OCI-LY3 (cell line): ENCODE data around the gene RPS4Y1.

ENCODE experiments used
- EZH2phosphoT487 ChIP-seq: fragments of 200-600 bp; shearing (Covaris generic); IDR thresholded peaks from 2 replicates; pipeline ENCODE4 v1.6.1; 2018; ENCODE audit warnings: antibody characterized with exemption, mixed run types, low read depth
- TF ChIP-seq, protein P1 (sequence below): fragments of 200-600, 300-600 bp; sonication (generic); IDR thresholded peaks from 2 replicates; pipeline ENCODE4 v1.5.1; 2014; ENCODE audit warnings: antibody characterized with exemption, low read length, low read depth

- TF ChIP-seq, protein P1, sequence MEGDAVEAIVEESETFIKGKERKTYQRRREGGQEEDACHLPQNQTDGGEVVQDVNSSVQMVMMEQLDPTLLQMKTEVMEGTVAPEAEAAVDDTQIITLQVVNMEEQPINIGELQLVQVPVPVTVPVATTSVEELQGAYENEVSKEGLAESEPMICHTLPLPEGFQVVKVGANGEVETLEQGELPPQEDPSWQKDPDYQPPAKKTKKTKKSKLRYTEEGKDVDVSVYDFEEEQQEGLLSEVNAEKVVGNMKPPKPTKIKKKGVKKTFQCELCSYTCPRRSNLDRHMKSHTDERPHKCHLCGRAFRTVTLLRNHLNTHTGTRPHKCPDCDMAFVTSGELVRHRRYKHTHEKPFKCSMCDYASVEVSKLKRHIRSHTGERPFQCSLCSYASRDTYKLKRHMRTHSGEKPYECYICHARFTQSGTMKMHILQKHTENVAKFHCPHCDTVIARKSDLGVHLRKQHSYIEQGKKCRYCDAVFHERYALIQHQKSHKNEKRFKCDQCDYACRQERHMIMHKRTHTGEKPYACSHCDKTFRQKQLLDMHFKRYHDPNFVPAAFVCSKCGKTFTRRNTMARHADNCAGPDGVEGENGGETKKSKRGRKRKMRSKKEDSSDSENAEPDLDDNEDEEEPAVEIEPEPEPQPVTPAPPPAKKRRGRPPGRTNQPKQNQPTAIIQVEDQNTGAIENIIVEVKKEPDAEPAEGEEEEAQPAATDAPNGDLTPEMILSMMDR, result no peak
- TF ChIP-seq EZH2phosphoT487, result no peak
Measured at GRCh38 chrY:2837078-2837477, 4.3 kb upstream of the RPS4Y1 start.
